Tibial nerve (tissue), 4 donors: ENCODE data around the gene HS2ST1.

Experiments
- CTCF ChIP-seq, 5 experiments: fragments of 200-600 bp in 3 of 5; fragments of 450-650 bp in 2 of 5; sonication (generic) in 3 of 5; IDR thresholded peaks; one replicate each; pipeline ENCODE4 v1.5.1; 2016 to 2019; ENCODE audit warnings: antibody characterized with exemption in 5 of 5, mild to moderate bottlenecking in 3 of 5, moderate library complexity in 2 of 5
- EP300 ChIP-seq, 2 donors: sonication (generic); formaldehyde crosslinking; IDR thresholded peaks; one replicate each; pipeline ENCODE4 v1.6.1; 2017; ENCODE audit warnings: antibody characterized with exemption in 2 of 2, mild to moderate bottlenecking in 1 of 2
- POLR2A ChIP-seq, 2 donors: fragments of 450-650 bp; IDR thresholded peaks; one replicate each; pipeline ENCODE4 v1.6.1; 2017; ENCODE audit warnings: antibody characterized with exemption in 2 of 2, mild to moderate bottlenecking in 2 of 2, moderate library complexity in 2 of 2

GRCh38 chr1:86926883-86927282 is 12.4 kb downstream of the HS2ST1 start:
- TF ChIP-seq CTCF (IDR thresholded peaks at IDR 0.05) (no peak), POLR2A (IDR thresholded peaks at IDR 0.05) (no peak), EP300 (IDR thresholded peaks at IDR 0.05) (no peak)
